GM10248 (cell line): Measurements from ENCODE around the gene SYTL5.

ENCODE experiments used
- CTCF ChIA-PET: fragments of 300-600 bp; sonication (Branson Sonifier 250); formaldehyde crosslinking; extraction: SDS; loops from one replicate; lab custom pipeline; 2021; ENCODE audit warnings: antibody characterized with exemption; lab: Yijun Ruan, JAX
- POLR2A ChIA-PET: fragments of 350-650 bp; sonication (Branson Sonifier 250); formaldehyde crosslinking; extraction: SDS; loops from one replicate; lab custom pipeline; 2020; ENCODE audit warnings: antibody characterized with exemption; lab: Yijun Ruan, JAX
- DNase-seq: peaks from one replicate; pipeline ENCODE4 v3.0.0; 2012; ENCODE audit errors: extremely low spot score
- TF ChIP-seq, protein P1 (sequence below): IDR thresholded peaks from 2 replicates; pipeline ENCODE4 v1.5.1; 2012; ENCODE audit warnings: mild to moderate bottlenecking, low read depth; ENCODE audit errors: extremely low read depth, missing control alignments, control extremely low read depth

SYTL5 gene

DNA sequence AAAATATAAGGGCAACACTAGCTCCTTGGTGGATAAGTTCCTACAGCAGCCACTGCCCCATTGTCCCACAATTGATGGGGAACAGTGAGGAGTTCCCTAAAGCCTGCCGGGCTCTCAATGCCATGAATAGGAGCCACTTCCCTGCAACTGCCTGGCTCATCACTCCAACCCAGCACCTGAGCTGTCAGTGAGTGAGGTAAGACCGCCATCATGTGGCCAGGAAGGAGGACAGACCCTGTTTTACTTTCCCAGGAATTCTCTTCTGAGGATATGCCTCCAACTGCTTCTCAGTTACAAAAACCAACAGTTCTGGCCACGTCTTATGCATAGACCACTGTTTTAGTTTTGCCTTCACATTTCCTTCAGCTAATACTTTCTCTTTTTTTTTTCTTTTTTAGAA lies 168.8 kb downstream of the SYTL5 start:
- POLR2A ChIA-PET: no interaction called here
- TF ChIP-seq, protein P1, sequence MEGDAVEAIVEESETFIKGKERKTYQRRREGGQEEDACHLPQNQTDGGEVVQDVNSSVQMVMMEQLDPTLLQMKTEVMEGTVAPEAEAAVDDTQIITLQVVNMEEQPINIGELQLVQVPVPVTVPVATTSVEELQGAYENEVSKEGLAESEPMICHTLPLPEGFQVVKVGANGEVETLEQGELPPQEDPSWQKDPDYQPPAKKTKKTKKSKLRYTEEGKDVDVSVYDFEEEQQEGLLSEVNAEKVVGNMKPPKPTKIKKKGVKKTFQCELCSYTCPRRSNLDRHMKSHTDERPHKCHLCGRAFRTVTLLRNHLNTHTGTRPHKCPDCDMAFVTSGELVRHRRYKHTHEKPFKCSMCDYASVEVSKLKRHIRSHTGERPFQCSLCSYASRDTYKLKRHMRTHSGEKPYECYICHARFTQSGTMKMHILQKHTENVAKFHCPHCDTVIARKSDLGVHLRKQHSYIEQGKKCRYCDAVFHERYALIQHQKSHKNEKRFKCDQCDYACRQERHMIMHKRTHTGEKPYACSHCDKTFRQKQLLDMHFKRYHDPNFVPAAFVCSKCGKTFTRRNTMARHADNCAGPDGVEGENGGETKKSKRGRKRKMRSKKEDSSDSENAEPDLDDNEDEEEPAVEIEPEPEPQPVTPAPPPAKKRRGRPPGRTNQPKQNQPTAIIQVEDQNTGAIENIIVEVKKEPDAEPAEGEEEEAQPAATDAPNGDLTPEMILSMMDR: peak; percentile 29
- DNase-seq: peak; percentile 17
- CTCF ChIA-PET: interaction anchor here (0.7 to 1.8 kb wide), 4 partner anchors 9 to 429 kb away, joined by 3 to 10 read pairs (median 4); no protein-coding TSS in a partner anchor

DNA sequence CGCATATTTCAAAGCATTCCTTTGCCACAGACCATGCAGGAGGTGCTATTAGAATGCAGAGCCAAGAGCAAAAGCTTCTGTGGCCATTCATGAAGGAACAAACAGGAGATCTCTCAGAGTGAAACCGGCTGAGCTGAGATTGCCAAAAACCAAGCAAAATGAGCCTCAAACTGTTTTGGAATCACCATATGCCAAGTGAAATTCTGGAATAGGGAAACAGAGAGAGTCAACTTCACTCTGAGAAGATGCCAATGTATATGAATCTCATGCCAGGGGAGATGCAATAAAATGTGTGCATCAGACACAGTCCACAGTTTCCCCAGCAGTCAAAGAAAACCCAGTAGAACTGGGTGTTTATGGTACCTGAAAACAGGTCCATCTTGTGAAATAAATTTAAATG lies 172.0 kb downstream of the SYTL5 start:
- POLR2A ChIA-PET: no interaction called here

More for the DNA sequence above, 172.0 kb downstream of the SYTL5 start:
- no peak for DNase-seq
- TF ChIP-seq, protein P1: no peak
- CTCF ChIA-PET: no interaction called here
